Liver (tissue), 9 donors: ENCODE data around the gene GNB1L. TPM values are rescaled to one million over a fixed set of nuclear protein-coding genes. Genes with fewer than 3 reads are reported as not detected.
"Not testable (repeated sequence)": the region's sequence is repeated elsewhere in the genome, so short reads cannot be mapped to it uniquely, and the experiment has no call there.

Experiments
- DNase-seq: peaks from one replicate; pipeline ENCODE4 v3.0.0-alpha.2; 2017; ENCODE audit warnings: low spot score
- H3K27ac ChIP-seq, 2 donors: one replicate each; pipeline ENCODE4 v1.7.0; 2013; ENCODE audit warnings: inconsistent platforms in 2 of 2, low read length in 2 of 2, control low read depth in 1 of 2, low read depth in 1 of 2, mild to moderate bottlenecking in 1 of 2
- H3K27me3 ChIP-seq, 4 donors: one replicate each; pipeline versions ENCODE4 v1.6.1 to v1.7.0; 2013; ENCODE audit warnings: low read length in 3 of 4, inconsistent platforms in 1 of 4, mild to moderate bottlenecking in 1 of 4, moderate library complexity in 1 of 4; ENCODE audit not compliant: control insufficient read depth in 4 of 4, insufficient read depth in 4 of 4
- H3K36me3 ChIP-seq, 4 donors: one replicate each; pipeline versions ENCODE4 v1.6.1 to v1.7.0; 2013; ENCODE audit warnings: low read length in 3 of 4, mild to moderate bottlenecking in 3 of 4, low read depth in 1 of 4, moderate library complexity in 1 of 4; ENCODE audit not compliant: control insufficient read depth in 4 of 4, insufficient read depth in 3 of 4
- H3K4me1 ChIP-seq, 4 donors: one replicate each; pipeline versions ENCODE4 v1.6.1 to v1.7.0; 2013; ENCODE audit warnings: low read length in 3 of 4, mild to moderate bottlenecking in 3 of 4, moderate library complexity in 1 of 4; ENCODE audit not compliant: control insufficient read depth in 4 of 4, insufficient read depth in 4 of 4
- H3K4me3 ChIP-seq, 3 donors: one replicate each; pipeline versions ENCODE4 v1.6.1 to v1.7.0; 2013; ENCODE audit warnings: low read length in 3 of 3, control low read depth in 1 of 3, low read depth in 1 of 3, mild to moderate bottlenecking in 1 of 3
- H3K9ac ChIP-seq, 2 donors: one replicate each; pipeline ENCODE4 v1.7.0; 2013; ENCODE audit warnings: low read length in 2 of 2, mild to moderate bottlenecking in 2 of 2, moderate library complexity in 2 of 2, control low read depth in 1 of 2, low read depth in 1 of 2
- H3K9me3 ChIP-seq, 4 donors: one replicate each; pipeline versions ENCODE4 v1.6.1 to v1.7.0; 2013; ENCODE audit warnings: low read length in 3 of 4; ENCODE audit not compliant: control insufficient read depth in 4 of 4
- EGR1 ChIP-seq, 2 donors: IDR thresholded peaks; 2 replicates each; pipeline ENCODE4 v1.6.1; 2016 to 2018; ENCODE audit warnings: antibody characterized with exemption in 2 of 2, low read depth in 2 of 2
- FOXA1 ChIP-seq: IDR thresholded peaks from 2 replicates; pipeline ENCODE4 v1.6.1; 2016; ENCODE audit warnings: antibody characterized with exemption
- FOXA2 ChIP-seq: IDR thresholded peaks from 2 replicates; pipeline ENCODE4 v1.6.1; 2016; ENCODE audit warnings: antibody characterized with exemption
- GABPA ChIP-seq, 2 donors: IDR thresholded peaks in 1 of 2; conservative IDR thresholded peaks in 1 of 2; 2 replicates each; pipeline ENCODE4 v1.6.1; 2016; ENCODE audit warnings: antibody characterized with exemption in 2 of 2, mild to moderate bottlenecking in 1 of 2, moderate library complexity in 1 of 2
- HNF4A ChIP-seq, 2 donors: conservative IDR thresholded peaks; 2 replicates each; pipeline ENCODE4 v1.6.1; 2016; ENCODE audit warnings: antibody characterized with exemption in 2 of 2, mild to moderate bottlenecking in 2 of 2
- HNF4G ChIP-seq: IDR thresholded peaks from 2 replicates; pipeline ENCODE4 v1.6.1; 2016; ENCODE audit warnings: antibody characterized with exemption
- JUND ChIP-seq, 2 donors: IDR thresholded peaks; 2 replicates each; pipeline ENCODE4 v1.6.1; 2016; ENCODE audit warnings: antibody characterized with exemption in 2 of 2
- NR2F2 ChIP-seq: IDR thresholded peaks from 2 replicates; pipeline ENCODE4 v1.6.1; 2016; ENCODE audit warnings: antibody characterized with exemption
- RAD21 ChIP-seq, 2 donors: IDR thresholded peaks; 2 replicates each; pipeline ENCODE4 v1.6.1; 2016; ENCODE audit warnings: antibody characterized with exemption in 2 of 2, mild to moderate bottlenecking in 2 of 2
- RXRA ChIP-seq, 2 donors: IDR thresholded peaks; 2 replicates each; pipeline ENCODE4 v1.6.1; 2017 to 2018; ENCODE audit warnings: antibody characterized with exemption in 2 of 2, mild to moderate bottlenecking in 1 of 2
- TAF1 ChIP-seq: conservative IDR thresholded peaks from 2 replicates; pipeline ENCODE4 v1.6.1; 2016; ENCODE audit warnings: antibody characterized with exemption, mild to moderate bottlenecking
- YY1 ChIP-seq: IDR thresholded peaks from 2 replicates; pipeline ENCODE4 v1.6.1; 2016; ENCODE audit warnings: antibody characterized with exemption, mild to moderate bottlenecking
- WGBS: extraction: QIAGEN DNeasy Blood & Tissue Kit; methylation state at CpG from one replicate; pipeline ENCODE4 v1.1.7; 2013; 5-methylcytosine and 5-hydroxymethylcytosine counted together
- polyA plus RNA-seq, 2 donors: library from polyadenylated mRNA; stranded (reverse) in 1 of 2; unstranded in 1 of 2; fragments of 200-250 nt in 1 of 2; fragments of >200 nt in 1 of 2; fragmentation: Nextera tagmentation in 1 of 2; extraction: Ambion mirVana in 1 of 2; gene quantifications; one replicate each; pipeline versions ENCODE4 v1.2.1 to v1.2.3, GENCODE V29; 2013 to 2015
- total RNA-seq, 2 donors: library from RNA; depleted of rRNA; stranded (reverse); fragments of >200 nt; gene quantifications; one replicate each; pipeline ENCODE4 v1.2.3, GENCODE V29; 2014
- TF ChIP-seq, protein P1 (sequence below): IDR thresholded peaks from 2 replicates; pipeline ENCODE4 v1.6.1; 2016; ENCODE audit warnings: antibody characterized with exemption
- TF ChIP-seq, protein P2 (sequence below): fragments of 150-350 bp; IDR thresholded peaks from 2 replicates; pipeline ENCODE4 v1.5.1; 2017; ENCODE audit warnings: improper control_type of control experiment, low read depth, low read length; ENCODE audit not compliant: missing input control
- donor health status: healthy.
- donor health status: healthy.
- donor health status: healthy.
- donor health status: healthy.
- donor health status: healthy.

Gene GNB1L
- total and polyA plus RNA-seq, 4 donors: 1.5 to 3.6 (median 1.9) TPM

DNA sequence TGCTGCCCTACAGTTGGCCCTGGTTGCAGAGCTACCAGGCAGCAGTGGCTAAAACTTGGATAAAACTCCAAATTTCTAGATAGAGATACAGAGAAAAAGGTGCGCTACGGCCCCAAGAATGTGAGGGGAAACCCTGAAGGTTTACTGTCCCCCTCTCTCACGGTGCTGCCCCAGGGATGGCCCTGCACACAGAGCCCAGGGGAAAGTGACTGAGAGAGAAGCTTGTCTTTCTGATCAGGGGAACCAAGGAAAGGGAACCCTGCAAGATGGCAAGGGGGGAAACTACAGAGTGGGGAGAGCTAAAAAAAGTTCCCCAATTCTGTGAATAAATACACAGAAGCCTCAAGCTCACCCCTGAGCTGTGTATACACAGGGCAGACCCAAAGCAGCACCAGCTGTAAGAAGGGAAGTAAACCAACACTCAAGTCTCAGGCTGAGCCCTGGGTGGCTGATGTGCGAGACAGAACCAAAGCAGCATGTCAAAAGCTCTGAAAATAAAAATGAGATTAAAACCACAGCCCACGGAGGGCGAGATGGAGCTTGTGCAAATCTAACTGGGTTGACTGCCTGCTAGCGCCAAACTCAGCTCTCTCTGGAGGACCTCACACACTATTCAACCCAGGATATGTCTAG, 22.1 kb downstream of the GNB1L start (continued):
- TF ChIP-seq, protein P1, sequence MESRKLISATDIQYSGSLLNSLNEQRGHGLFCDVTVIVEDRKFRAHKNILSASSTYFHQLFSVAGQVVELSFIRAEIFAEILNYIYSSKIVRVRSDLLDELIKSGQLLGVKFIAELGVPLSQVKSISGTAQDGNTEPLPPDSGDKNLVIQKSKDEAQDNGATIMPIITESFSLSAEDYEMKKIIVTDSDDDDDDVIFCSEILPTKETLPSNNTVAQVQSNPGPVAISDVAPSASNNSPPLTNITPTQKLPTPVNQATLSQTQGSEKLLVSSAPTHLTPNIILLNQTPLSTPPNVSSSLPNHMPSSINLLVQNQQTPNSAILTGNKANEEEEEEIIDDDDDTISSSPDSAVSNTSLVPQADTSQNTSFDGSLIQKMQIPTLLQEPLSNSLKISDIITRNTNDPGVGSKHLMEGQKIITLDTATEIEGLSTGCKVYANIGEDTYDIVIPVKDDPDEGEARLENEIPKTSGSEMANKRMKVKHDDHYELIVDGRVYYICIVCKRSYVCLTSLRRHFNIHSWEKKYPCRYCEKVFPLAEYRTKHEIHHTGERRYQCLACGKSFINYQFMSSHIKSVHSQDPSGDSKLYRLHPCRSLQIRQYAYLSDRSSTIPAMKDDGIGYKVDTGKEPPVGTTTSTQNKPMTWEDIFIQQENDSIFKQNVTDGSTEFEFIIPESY: no peak
- TF ChIP-seq, protein P2, sequence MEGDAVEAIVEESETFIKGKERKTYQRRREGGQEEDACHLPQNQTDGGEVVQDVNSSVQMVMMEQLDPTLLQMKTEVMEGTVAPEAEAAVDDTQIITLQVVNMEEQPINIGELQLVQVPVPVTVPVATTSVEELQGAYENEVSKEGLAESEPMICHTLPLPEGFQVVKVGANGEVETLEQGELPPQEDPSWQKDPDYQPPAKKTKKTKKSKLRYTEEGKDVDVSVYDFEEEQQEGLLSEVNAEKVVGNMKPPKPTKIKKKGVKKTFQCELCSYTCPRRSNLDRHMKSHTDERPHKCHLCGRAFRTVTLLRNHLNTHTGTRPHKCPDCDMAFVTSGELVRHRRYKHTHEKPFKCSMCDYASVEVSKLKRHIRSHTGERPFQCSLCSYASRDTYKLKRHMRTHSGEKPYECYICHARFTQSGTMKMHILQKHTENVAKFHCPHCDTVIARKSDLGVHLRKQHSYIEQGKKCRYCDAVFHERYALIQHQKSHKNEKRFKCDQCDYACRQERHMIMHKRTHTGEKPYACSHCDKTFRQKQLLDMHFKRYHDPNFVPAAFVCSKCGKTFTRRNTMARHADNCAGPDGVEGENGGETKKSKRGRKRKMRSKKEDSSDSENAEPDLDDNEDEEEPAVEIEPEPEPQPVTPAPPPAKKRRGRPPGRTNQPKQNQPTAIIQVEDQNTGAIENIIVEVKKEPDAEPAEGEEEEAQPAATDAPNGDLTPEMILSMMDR: no peak
- TF ChIP-seq NR2F2 (no peak), RAD21 (IDR thresholded peaks at IDR 0.05) (no peak), RXRA (IDR thresholded peaks at IDR 0.05) (no peak), FOXA1 (no peak)

DNA sequence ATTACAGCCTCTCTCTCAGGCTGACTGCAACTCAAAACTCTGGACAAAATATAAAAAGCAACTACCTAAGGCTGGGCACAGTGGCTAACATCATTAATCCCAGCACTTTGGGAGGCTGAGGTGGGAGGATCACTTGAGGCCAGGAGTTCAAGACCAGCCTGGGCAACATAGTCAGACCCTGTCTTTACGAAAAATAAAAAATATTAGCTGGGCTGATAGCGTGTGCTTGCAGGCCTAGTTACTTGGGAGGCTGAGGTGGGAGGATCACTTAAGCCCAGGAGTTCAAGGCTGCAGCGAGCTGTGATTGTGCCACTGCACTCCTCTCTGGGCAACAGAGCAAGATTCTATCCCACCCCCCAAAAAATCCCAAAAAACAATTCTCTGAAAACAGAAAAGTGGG, 22.7 kb downstream of the GNB1L start:
- H3K4me1 ChIP-seq, H3K27me3 ChIP-seq, H3K36me3 ChIP-seq, H3K9ac ChIP-seq, H3K27ac ChIP-seq, DNase-seq, H3K4me3 ChIP-seq, H3K9me3 ChIP-seq: not testable (repeated sequence)
- 96% methylated on average over 3 of the region's 3 CpGs for WGBS

DNA sequence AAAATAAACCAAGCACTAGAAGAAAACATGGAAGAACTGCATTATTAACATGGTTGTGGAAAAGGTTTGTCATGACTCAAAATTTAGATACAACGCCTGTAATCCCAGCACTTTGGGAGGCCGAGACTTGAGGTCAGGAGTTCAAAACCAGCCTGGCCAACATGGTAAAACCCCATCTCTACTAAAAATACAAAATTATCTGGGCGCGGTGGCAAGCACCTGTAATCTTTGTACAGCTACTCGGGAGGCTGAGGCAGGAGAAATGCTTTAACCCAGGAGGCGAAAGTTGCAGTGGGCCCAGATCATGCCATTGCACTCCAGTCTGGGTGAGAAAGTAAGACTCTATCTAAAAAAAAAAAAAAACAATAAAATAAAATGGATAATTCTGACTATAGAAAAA, 23.7 kb downstream of the GNB1L start:
- Histone ChIP-seq H3K4me3 (no peak overlapping the region), H3K27me3 (no peaks in the 10 kb centered on the region), H3K9me3 (no peaks in the 10 kb centered on the region), H3K36me3 (no peaks in the 10 kb centered on the region), H3K9ac (no peak overlapping the region), H3K4me1 (peaks cover 0 to 14% (median 8%) of the 10 kb centered on the region in 4 donors), H3K27ac (no peak overlapping the region)
- TF ChIP-seq YY1: no peak
- no peak for TF ChIP-seq EGR1 (IDR thresholded peaks at IDR 0.05; ENCODE audit: low read depth in 2 of 2)
- no peak for TF ChIP-seq HNF4G
- no peak for TF ChIP-seq RXRA (IDR thresholded peaks at IDR 0.05)
- no peak for TF ChIP-seq JUND (IDR thresholded peaks at IDR 0.05)
- TF ChIP-seq TAF1: no peak
- TF ChIP-seq GABPA (IDR thresholded peaks at IDR 0.05 in 1 of 2, conservative IDR thresholded peaks at IDR 0.05 in 1 of 2): no peak
- TF ChIP-seq, protein P2: no peak
- TF ChIP-seq HNF4A (conservative IDR thresholded peaks at IDR 0.05): no peak
- no peak for TF ChIP-seq FOXA2
- no peak for TF ChIP-seq FOXA1
- no peak for DNase-seq
- WGBS: 98% methylated on average over 6 of the region's 6 CpGs
